ENCODE measurements around the gene SCUBE2.

Gene SCUBE2

DNA sequence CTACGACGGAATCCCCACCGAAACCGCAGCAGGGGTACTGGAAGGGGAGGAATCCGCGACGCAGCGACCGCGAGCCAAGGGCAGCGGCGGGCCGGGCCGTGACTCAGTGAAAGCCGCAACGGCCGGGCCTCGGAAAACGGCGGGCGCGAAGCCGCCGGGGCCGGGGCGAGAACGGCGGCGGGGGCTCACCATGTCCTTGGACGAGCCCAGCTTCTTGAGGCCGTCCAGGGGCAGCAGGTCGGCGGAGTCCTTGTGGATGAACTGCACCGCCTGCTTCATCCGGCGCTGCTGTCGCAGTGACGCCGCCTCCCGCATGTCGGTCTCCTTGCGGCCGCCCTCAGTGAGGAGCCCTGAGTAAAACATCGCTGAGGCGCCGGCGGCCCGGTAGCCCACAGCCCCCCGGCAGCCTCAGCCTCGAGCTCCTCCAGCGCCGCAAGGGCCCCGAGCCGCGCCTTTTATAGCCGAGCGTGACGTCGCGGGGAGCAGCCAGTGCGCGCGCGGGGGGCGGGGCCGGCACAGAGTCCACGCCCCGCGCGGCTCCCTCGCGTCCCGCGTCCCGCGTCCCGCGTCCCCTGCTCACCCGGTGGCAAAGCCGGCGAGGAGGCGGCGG lies 87.7 kb downstream of the SCUBE2 start, which contains the start of gene NRIP3:
Gene NRIP3, minus strand, starts transcription at position 429 of the 610 bp plus-strand sequence. Its CDS starts 66 bp downstream, at position 363.
- peak; percentile 84 for DNase-seq (ENCODE audit: low spot score)
- TF ChIP-seq, protein P1, sequence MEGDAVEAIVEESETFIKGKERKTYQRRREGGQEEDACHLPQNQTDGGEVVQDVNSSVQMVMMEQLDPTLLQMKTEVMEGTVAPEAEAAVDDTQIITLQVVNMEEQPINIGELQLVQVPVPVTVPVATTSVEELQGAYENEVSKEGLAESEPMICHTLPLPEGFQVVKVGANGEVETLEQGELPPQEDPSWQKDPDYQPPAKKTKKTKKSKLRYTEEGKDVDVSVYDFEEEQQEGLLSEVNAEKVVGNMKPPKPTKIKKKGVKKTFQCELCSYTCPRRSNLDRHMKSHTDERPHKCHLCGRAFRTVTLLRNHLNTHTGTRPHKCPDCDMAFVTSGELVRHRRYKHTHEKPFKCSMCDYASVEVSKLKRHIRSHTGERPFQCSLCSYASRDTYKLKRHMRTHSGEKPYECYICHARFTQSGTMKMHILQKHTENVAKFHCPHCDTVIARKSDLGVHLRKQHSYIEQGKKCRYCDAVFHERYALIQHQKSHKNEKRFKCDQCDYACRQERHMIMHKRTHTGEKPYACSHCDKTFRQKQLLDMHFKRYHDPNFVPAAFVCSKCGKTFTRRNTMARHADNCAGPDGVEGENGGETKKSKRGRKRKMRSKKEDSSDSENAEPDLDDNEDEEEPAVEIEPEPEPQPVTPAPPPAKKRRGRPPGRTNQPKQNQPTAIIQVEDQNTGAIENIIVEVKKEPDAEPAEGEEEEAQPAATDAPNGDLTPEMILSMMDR (IDR thresholded peaks at IDR 0.05; ENCODE audit: extremely low read depth, missing control alignments) = no peak

DNA sequence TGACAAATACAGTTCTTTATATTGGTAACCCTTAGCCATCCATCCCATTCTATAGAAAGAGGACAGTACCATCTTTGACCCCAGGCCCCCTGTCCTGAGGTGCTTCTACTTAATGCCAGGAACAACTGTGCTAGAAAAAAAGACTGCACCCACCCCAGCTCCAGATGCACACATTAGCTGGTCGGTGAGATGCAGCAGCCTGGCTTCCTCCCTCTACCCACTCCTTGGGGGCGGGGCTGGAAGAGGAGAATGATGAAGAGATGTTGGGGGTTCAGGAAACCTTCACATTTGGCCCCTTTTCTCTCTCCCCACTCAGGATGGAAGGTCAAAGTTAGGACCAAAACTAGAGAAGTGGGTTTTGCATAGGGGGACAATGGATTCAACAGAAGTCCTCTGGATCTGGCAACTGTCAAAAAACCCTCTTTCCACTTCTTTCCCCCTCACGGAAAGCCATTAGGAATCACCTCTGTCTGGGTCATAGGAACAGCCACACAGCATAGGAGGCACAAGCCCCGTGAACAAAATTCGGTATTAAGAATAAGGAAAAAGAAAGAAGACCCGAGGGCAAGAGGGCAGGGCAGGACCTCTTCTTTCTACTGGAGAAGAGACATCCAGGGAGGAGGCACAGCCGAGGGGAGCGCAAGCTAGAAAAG lies 88.4 kb downstream of the SCUBE2 start:
- TF ChIP-seq, protein P1 (IDR thresholded peaks at IDR 0.05; ENCODE audit: extremely low read depth, missing control alignments) = no peak
- DNase-seq (ENCODE audit: low spot score) = peak; percentile 31

DNA sequence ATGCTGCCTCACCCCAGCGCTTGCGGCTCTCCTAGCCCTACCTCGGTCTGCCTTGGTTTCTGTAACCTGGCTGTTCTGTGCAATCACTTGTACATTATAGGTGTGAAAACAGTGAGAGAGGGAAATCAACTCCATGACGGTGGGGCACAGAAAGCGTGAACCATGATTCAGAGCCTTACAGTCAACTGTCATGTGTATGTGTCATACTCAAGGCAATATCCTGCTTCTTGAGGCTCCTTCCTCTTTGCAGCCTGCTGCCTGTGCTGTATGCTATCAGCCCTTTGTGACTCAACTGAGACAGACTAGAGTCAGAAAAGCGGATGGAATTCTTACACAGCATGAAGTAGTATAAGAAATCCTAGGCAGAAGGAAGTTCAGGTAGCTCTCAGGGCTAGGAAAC lies 89.7 kb downstream of the SCUBE2 start:
- DNase-seq (ENCODE audit: low spot score) = no peak

DNA sequence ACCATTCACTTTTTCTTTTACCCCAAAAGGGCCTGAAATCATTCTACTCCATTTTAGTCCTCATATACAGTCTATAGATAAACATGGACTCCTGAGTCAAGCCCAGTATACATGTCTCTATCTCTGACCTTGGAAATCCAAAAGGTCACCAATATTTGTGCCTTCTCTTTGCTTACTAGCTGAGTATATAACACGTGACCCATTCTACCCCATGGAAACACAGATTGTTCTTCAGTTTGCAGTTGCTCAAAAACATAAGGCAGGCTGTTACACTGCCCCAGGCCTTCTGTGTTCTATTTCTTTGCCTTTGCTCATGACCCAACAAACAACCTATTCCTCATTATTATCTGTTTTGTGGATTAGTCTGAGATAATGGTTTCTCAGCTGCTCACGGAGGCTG lies 93.4 kb downstream of the SCUBE2 start:
- no peak for DNase-seq (ENCODE audit: low spot score)
- TF ChIP-seq, protein P1 (IDR thresholded peaks at IDR 0.05; ENCODE audit: extremely low read depth, missing control alignments) = no peak

More for the DNA sequence above, 89.7 kb downstream of the SCUBE2 start:
- TF ChIP-seq, protein P1 (IDR thresholded peaks at IDR 0.05; ENCODE audit: extremely low read depth, missing control alignments) = no peak

DNA sequence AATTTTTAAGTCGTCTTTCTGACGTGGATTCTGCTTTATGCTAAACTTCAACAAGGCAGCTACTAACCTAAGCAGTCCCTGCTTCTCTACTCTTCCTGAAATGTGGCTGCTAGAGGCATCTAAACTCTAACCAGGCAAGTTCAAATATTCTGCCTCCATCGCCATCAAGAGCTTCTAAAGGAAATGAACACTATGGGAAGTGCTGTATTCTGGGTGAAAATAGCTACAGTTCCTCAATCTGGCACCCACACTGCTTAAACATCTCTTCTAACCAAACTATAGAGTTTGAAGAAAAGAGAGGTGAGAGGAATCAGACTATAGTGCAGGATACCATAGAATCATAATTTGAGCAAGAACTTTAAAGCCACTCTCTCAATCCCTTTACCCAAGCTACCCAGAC lies 93.9 kb downstream of the SCUBE2 start:
- TF ChIP-seq, protein P1 (IDR thresholded peaks at IDR 0.05; ENCODE audit: extremely low read depth, missing control alignments) = no peak
- no peak for DNase-seq (ENCODE audit: low spot score)

DNA sequence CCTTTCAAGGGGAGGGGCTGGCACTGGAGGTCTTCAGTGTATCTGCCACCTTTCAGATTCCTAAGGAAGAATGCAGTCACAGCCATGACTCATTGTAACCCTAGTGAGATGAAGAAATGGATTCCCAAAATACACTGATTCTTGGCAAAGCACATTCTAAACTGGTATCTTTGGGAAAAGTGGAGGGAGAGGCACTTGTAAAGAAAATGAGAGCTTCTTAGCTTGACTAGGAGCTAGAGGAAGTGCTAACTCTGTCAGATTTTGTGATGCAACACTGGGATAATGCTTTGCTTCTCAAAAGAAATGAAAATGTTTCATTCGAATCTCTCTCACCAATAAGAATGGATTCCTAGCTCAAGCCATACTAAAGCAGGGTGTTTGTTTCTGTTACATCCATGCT lies 101.9 kb downstream of the SCUBE2 start:
- TF ChIP-seq, protein P1 (IDR thresholded peaks at IDR 0.05; ENCODE audit: extremely low read depth, missing control alignments) = no peak
- no peak for DNase-seq (ENCODE audit: low spot score)
